8988T (cell line): ENCODE measurements around the gene CCDC91.
"Not testable (repeated sequence)": the region's sequence is repeated elsewhere in the genome, so short reads cannot be mapped to it uniquely, and the experiment has no call there.

Experiments
- DNase-seq: peaks from one replicate; pipeline ENCODE4 v3.0.0; 2011

The CCDC91 gene

DNA sequence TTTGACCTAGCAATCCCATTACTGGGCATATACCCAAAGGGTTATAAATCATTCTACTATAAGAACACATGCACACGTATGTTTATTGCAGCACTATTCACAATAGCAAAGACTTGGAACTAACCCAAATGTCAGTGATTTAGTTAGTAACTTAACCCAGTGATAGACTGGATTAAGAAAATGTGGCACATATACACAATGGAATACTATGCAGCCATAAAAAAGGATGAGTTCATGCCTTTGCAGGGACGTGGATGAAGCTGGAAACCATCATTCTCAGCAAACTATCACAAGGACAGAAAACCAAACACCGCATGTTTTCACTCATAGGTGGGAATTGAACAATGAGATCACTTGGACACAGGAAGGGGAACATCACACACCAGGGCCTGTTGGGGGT lies 189.5 kb downstream of the CCDC91 start:
- not testable (repeated sequence) for DNase-seq

DNA sequence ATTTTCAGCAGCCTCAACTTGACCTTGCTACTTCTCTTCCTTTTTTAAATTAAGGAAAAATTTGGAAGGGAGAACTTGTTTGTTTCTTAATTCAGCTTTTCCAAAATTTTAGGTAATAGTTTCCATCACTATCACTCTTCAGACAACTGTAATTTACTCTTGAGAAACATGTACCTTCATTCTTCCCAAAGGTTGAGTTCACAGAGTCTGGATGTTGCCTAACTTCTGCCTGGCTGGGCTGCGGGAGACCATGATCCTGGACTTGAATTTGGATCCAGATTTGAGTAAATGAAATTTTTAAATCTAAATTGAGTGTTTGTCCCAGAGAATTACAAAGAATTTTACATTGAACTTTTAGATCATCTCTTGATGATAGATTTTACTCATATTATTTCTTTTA lies 193.1 kb downstream of the CCDC91 start:
- no peak for DNase-seq

DNA sequence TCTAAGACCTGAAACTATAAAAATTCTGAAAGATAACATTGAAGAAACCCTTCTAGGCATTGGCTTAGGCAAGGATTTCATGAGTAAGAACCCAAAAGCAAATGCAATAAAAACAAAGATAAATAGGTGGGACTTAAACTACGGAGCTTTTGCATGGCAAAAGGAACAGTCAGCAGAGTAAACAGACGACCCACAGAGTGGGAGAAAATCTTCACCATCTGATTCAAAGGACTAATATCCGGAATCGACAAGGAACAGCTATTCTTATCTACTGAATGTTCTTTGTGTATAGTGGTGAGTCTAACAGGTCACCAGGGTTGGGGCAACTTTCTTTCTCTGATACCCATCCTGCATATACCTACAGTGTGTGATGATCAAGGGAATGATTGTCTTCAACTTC lies 198.6 kb downstream of the CCDC91 start:
- DNase-seq = no peak

DNA sequence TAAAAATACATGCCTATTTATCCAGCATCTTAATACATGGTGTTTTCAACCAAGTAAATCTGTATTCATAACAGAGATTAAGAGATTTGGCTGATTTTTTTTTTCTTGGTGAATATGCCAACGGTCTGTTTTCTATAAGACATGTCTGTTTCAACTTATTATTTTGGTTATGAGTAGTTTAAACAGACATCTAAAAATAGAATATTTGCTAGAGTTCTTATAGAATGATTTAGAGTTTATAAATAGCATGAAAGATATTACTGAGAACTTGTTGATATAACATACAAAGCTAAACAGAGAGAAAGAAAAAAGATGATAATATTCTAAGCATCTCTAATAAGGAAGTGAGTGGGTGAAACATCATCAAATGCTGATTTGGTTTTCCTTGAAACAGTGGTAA lies 199.9 kb downstream of the CCDC91 start:
- no peak for DNase-seq

DNA sequence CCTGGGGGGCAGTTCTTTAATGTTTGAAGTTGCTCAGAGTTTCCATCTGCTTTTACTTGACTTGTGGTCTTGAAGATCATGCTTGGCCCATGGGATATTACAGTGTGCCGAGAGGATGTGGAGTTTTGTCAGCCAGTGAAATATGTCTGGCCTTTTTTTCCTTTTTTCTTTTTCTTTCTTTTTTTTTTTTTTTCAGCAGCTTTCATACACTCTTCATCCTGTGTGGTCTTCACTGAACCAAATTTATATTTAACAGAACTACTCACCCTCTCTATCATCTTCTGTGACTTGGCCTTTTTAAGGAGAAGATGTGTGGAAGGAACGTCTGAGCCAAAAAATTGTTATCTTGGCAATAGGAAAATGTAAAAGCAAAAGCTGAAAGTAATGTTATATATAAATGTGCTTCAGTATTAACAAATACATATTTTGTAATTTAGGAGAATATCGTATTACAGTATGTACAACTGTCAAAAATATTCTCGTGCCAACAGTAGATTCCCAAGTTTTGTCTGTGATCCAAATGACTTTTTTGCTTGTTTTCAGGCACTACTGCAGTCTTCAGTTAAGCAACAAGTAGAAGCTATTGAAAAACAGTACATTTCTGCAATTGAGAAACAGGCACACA lies 200.6 kb downstream of the CCDC91 start:
- DNase-seq = no peak

DNA sequence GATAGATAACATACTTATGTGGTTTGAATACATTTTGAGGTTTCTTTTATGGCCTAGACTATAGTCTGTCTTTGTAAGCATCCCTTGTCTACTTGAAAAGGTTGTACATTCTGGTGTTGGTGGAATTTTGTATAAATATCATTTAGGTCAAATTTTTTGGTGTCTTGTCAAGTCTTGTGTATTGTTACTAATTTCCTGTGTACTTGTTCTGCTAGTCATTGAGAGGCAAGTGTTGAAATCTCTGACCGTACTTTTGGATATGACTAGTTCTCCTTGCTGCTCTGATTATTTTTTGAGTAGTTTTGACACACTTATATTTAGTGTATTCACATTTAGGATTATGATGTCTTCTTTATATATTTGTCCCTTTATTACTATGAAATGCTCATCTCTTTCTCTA lies 219.6 kb downstream of the CCDC91 start:
- no peak for DNase-seq

DNA sequence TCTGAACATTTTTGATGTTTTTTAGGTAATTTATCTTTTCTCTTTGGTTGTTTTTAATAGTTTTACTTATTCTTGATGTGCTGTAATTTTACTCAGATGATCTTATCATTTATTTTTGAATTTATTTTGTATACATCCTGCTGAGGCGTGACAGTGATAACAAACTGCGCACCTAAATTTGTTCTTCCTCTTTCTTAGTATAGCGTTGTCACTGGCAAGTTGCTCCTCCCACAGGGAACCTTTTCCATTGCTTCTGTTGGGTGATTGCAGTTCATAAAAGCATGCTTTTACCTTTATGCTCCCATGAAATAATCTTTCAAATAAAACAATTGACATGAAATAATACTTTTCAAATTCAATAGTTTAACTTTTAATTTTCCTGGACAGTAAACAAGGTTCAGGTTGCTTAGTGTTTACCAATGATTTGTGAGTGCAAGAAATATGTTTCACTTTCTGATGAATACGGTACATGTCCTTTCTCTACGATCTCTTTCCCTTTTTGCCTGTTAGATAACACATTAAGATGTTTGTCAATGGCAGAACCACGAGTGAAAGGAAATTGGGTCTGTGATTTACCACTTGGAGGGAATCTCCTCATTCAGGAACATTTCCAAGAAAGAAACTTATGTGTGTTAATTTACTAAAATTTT lies 223.3 kb downstream of the CCDC91 start:
- no peak for DNase-seq

DNA sequence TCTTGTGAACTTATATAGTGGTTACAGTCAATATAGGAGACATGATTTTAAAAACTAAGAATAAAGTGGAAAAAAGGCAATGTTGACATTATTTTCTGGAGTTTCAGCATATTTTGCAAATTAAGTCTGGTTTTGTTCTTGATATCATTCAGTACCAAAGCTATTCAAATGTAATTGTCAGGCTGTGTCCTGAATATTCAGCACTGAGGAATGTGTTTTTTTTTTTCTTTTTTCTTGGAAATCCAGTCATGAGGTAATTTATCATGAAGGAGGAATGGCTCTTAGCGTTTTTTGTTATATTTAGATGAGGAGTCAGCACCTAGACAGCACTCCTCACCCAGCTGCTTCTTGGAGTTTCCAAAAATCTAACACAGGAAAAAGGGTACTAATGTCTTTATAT lies 225.5 kb downstream of the CCDC91 start:
- no peak for DNase-seq

DNA sequence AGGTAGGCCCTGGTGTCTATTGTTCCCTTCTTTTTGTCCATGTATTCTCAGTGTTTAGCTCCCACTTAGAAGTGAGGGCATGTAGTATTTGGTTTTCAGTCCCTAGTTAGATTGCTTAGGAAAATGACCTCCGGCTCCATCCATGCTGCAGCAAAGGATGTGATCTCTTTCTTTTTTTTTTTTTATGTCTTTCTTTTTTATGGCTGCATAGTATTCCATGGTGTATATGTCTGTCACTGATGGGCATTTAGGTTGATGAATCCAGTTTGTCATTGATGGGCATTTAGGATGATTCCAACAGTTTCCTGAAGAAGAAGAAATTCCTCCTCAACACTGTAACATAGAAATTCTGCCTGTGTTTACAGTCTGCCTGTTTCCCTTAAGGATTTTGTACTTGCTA lies 231.1 kb downstream of the CCDC91 start:
- no peak for DNase-seq

DNA sequence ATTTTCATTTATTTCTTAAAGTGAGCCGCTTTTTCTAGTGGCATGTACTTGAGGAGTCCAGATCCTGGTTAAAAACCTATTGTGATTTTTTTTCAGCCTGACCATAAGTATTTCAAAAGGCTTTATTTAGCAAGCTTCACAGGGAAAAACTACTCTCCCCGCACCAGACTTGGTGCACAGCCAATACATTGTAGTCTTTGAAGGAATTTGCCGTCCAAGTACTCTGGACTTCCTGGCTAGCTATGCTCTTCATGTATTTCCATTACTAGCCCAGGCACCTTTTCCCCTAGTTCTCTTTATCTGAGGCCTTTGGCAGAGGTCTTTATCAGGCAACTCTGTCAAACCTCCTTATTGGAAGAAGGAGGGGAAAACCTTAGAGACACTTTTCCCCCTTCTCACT lies 234.7 kb downstream of the CCDC91 start:
- DNase-seq = no peak

DNA sequence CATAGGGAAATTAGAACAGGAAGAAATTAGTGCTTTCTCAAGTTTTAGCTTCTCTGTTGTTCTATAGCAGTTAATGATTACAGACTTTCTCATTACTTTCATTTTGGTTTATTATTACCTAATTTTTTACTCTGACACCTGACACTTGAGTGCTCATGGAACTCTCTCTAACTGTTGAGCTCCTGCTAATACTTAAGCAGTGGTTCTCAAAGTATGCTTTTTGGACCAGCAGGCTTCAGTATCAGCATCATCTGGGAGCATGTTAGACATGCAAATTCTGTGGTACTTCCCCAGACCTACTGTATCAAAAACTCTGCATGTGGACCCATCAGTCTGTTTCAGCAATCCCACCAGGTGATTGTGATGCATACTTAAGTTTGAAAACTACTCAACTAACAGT lies 235.3 kb downstream of the CCDC91 start:
- no peak for DNase-seq

DNA sequence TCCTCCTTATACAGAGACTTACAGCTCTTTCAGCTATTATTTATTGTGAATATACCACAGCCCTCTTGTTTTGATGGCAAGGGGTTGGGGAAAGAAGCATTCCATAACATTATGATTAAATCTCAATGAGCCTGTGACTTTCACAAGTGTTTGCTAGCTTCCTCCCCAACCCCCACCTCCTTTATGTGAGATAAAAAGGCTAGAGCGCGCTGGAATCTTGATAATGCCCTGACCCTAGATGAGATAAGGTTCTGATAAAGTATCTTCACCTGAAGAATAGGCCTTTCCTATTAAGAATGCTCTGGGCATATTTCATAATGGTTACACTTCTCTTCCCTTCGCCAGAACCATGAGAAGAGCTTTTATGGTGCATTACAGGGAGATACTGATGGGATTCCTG lies 236.8 kb downstream of the CCDC91 start:
- DNase-seq = no peak

DNA sequence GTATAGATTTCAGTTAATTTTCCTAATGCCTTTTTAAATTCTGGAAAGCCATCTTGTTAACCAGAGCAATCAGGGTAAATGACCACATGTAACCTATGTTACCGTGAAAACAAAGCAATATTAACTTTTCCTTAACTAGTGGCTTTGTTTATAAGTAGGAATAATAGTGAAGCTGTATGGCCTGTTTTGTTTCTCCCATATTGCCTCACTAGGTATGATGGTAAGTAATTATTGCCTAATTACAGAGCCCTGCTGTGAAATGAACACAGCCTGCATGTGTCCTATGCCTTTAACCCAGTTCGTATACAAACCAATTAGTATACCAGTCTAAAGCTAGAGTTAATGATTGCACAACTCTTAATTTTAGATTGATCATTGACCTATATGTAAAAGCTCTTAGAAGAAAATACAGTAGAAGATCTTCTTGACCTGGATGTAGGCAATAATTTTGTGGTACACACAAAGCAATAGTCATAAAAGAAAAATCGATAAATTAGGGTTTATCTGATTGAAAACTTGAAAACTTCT lies 249.9 kb downstream of the CCDC91 start:
- no peak for DNase-seq

DNA sequence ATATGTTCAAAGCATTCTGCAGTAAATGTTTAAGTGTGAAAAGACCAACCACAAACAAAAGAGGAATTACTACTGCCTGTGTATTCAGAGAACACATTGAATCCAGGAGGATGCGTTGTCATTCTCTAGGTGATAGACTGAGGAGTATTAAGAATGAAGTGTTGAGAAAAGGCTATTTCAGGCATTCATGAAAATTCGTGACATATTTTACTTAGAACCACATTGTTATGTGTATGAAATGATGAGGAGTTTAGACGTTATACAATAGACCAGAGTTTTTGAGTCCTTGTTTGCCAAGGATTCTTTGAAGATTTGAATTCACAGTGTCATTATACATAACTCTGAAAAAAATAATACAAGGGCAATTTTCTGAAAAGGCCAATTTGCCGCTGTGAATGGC lies 251.8 kb downstream of the CCDC91 start:
- no peak for DNase-seq

DNA sequence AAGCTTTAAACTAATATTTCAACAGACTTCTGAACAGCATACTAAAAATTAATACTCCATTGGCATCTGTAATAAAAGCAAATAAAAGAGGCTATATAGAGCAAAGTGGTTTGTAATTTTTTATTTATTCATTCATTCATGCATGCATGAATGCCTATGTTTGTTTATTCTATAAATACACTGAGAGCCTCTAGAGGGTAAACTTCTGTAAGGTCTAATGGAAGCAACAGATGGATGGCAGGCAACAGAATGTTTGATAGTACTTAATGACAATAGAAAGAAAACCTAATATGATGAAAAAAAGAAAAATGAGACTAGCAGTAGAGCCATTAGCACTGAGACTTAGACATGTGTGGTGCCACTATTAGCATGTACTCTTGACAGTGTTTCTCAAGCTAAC lies 253.1 kb downstream of the CCDC91 start:
- no peak for DNase-seq

DNA sequence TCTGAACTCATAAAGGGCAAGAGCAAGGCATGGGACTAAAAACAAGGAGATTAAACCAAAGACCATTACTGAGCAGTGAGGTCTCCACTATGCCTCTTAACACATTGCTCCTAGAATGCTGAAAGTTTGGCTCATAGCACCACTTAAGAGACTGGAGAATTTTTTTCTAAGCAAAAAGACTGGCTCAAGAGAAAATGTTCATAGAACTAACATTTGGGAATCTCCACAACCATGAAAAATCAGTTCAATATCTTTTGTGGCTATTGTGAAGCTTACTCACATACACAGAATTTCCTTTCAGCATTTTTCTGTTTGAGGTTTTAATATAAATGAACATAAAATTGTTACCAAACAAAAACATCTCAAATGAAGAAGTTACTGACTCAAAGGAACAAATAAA lies 255.8 kb downstream of the CCDC91 start:
- no peak for DNase-seq

DNA sequence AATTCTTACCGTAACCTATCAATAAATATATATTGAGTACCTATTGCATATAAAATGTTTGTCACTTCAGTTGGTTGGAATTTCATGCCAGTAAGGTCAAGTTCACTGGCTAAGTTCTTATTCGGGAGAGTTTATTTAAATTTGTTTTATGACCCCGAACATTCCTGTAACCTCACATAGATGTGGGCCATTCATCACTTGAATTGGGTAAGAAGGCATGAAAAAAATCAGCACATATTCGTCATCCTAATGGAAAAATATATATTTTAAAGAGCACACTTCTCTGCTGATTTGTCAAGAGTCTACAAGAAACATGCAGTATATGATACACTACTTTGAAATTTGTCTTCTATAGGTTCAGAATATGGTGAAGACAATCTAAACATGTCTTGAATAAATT lies 263.4 kb downstream of the CCDC91 start:
- no peak for DNase-seq

DNA sequence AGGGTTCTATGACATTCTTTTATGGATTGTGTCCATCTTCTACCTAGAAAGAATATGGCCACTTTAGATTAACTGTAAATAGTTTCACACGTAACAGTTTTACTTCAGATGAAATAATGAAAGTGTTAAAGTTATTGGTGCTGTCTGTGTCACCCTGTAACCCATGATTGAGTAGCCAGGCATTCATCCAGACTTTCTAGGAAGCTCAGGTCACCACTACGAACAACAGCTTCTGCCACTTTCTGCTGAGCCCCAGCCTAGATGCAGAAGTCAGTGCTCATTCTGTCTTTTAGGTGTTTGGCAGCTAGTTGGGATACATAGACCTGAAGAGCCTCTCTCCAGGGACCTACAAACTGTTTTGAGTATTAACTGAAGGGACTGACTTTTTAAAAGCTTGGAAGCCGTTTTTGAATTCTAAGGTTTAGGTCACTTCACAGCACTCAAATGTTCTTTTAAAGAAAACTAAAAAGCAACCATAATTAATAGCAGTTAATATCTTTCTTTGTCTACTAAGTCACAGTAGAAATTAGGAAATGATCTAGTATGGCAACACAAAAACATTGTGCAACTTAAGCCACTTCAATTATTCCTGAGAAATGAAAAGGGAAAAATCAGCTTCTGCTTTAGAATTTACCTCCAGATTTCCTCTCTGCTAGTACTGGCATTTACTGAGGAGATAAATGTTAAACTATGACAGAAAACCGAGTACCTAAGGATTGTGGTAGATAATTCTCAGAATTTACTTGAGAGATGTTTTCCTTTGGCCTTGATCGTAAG lies 266.9 kb downstream of the CCDC91 start:
- no peak for DNase-seq

DNA sequence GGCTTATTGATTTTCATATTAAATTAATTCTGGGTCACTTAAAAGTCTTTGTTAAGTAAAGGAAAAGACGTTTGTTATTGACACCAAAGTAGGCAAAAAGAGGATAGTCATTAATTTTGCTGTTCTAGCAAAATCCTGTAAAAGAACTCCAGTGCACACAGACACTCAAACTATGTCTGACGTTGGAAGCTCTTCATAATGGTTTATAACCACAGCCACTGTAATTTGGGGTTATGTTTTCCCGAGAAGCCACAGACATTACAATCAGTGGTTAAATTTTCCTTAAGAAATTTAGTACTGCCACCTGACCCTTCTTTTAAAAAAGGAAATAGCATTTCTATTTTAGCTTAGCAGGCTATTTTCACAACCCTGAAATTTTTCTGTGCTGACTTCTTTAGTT lies 267.5 kb downstream of the CCDC91 start:
- no peak for DNase-seq

DNA sequence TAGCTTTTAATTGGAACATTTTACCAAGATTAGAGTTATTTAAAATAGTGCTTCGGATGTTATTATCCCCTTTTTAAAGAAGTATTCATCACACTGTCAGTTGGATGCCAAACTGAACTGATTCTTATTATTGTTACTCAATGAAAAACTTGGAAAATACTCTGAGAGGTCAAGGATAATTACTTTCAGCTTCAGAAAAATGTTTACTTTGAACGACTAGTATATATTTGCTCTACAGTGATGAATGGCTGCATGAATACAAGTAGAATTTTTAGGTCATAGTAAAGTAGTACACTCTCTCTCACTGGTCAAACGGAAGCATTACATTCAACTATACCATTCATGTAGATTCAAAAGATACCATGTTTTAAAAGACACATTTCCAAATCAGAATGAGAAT lies 269.2 kb downstream of the CCDC91 start:
- DNase-seq = no peak

DNA sequence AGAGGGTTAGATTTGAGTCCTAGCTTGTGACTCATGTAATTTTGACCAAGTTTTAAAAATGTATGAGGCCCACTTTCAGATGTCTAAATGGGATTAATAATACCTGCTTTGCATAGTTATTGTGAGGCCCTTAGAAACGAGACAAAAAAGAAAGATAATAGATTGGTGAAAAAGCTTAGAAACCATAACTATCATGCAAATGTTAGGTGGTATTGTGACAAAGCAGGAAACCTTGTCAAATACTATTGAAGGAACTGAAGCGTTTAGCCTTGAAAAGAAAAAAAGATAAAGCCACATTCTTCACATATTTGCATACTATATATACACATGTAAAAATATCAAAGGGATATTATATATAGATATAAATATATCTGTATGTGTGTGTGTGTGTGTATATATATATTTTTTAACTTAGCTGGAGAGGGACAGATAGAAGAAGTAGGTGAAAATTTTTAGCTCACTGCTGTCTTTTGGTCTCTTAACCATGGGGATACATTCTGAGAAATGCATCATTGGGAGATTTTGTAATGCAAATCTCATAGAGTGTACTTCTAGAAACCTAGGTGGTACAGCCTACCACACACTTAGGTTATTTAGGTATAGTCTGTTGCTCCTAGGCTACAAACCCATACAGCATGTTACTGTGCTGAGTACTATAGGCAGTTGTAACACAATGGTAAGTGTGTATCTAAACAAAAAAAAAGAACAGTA lies 270.3 kb downstream of the CCDC91 start:
- DNase-seq = no peak

DNA sequence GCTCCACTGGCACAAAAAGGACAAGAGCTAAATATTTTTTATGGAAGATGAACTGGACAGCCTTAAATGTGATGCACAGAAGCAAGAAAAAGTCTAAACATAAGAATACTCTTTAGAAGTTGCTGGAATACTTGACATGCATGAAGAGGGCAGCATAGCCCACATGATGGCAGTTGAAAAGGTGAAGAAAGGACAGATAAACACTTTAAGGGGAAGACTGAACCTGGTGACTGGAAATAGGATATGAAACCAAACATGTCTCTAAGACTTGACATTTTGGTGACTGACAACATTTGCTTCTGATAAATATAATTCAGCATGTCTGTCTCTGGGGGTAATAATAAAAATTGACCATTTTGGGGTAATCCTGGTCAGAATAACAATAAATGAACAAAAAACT lies 273.1 kb downstream of the CCDC91 start:
- DNase-seq = no peak

DNA sequence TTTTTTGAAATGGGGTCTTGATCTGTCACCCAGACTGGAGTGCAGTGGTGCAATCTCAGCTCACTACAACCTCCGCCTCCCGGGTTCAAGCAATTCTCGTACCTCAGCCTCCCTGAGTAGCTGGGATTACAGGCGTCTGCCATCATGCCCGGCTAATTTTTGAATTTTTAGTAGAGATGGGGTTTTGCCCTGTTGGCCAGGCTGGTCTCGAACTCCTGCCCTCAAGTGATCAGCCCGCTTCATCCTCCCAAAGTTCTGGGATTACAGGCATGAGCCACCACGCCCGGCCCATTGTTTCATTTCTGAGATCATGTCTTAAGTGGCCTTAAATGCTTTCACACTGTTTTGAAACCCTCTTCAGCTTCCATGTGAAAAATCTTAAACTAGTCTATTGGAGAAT lies 281.5 kb downstream of the CCDC91 start:
- not testable (repeated sequence) for DNase-seq

DNA sequence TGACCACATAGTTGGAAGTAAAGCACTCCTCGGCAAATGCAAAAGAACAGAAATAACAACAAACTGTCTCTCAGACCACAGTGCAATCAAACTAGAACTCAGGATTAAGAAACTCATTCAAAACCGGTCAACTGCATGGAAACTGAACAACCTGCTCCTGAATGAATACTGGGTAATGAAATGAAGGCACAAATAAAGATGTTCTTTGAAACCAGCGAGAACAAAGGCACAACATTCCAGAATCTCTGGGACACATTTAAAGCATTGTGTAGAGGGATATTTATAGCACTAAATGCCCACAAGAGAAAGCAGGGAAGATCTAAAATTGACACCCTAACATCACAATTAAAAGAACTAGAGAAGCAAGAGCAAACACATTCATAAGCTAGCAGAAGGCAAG lies 285.9 kb downstream of the CCDC91 start:
- DNase-seq = not testable (repeated sequence)
